ENCODE data around the gene ZDHHC7.

ZDHHC7 gene

GRCh38 chr16:85027349-85027957 lies 16.1 kb upstream of the ZDHHC7 start, which contains the start of gene KIAA0513 (continued):
- no peak for TF ChIP-seq ZNF677 (tag by site-specific recombination; IDR thresholded peaks at IDR 0.05)
- no peak for TF ChIP-seq MYNN (tag by site-specific recombination; IDR thresholded peaks at IDR 0.05; ENCODE audit: borderline replicate concordance)
- TF ChIP-seq ZFHX2 (tag by site-specific recombination; conservative IDR thresholded peaks at IDR 0.05) = peak; percentile 86
- TF ChIP-seq ZNF221 (tag by site-specific recombination; IDR thresholded peaks at IDR 0.05; ENCODE audit: borderline replicate concordance) = no peak
- TF ChIP-seq ZNF366 (tag by site-specific recombination; conservative IDR thresholded peaks at IDR 0.05) = no peak
- TF ChIP-seq ZNF274 (IDR thresholded peaks at IDR 0.05; ENCODE audit: low read length) = no peak
- TF ChIP-seq ZNF274 (tag by site-specific recombination; IDR thresholded peaks at IDR 0.05; ENCODE audit: borderline replicate concordance) = no peak
- no peak for TF ChIP-seq ZNF449 (tag by site-specific recombination; IDR thresholded peaks at IDR 0.05)
- TF ChIP-seq ZBTB7A (tag by site-specific recombination; IDR thresholded peaks at IDR 0.05; ENCODE audit: low read depth) = no peak
- peak; percentile 40; the same call in 1 of the 2 replicates for TF ChIP-seq ZNF76 (tag by site-specific recombination; IDR thresholded peaks at IDR 0.05; ENCODE audit: borderline replicate concordance, low read depth)
- no peak for TF ChIP-seq OSR2 (tag by site-specific recombination; IDR thresholded peaks at IDR 0.05)
- no peak for TF ChIP-seq ZNF211 (tag by site-specific recombination; IDR thresholded peaks at IDR 0.05; ENCODE audit: low read depth)
- TF ChIP-seq BCL11A (tag by site-specific recombination; IDR thresholded peaks at IDR 0.05; ENCODE audit: low read depth) = no peak
- TF ChIP-seq ZNF664 (tag by site-specific recombination; IDR thresholded peaks at IDR 0.05) = no peak
- 0 out of 2 replicates have a peak, but pooled peaks have one; percentile 68 for TF ChIP-seq SP7 (tag by site-specific recombination; IDR thresholded peaks at IDR 0.05)
- TF ChIP-seq KLF8 (tag by site-specific recombination; IDR thresholded peaks at IDR 0.05) = 0 out of 2 replicates have a peak, but pooled peaks have one; percentile 60
- no peak for TF ChIP-seq ZNF692 (tag by site-specific recombination; IDR thresholded peaks at IDR 0.05)
- TF ChIP-seq ZNF26 (tag by site-specific recombination; IDR thresholded peaks at IDR 0.05) = no peak
- TF ChIP-seq ZSCAN5A (tag by site-specific recombination; IDR thresholded peaks at IDR 0.05) = no peak
- TF ChIP-seq ZNF140 (tag by site-specific recombination; IDR thresholded peaks at IDR 0.05) = no peak
- TF ChIP-seq ZNF518A (tag by site-specific recombination; conservative IDR thresholded peaks at IDR 0.05; ENCODE audit: low read depth) = no peak
- TF ChIP-seq ZNF621 (tag by site-specific recombination; IDR thresholded peaks at IDR 0.05) = no peak
- TF ChIP-seq HOXA7 (CRISPR knock-in tag; IDR thresholded peaks at IDR 0.05; ENCODE audit: borderline replicate concordance) = no peak
- TF ChIP-seq ZNF114 (tag by site-specific recombination; IDR thresholded peaks at IDR 0.05) = no peak
- peak; percentile 80 for TF ChIP-seq SP2 (tag by site-specific recombination; IDR thresholded peaks at IDR 0.05)
- no peak for TF ChIP-seq ZNF146 (tag by site-specific recombination; IDR thresholded peaks at IDR 0.05)
- TF ChIP-seq ZNF24 (tag by site-specific recombination; IDR thresholded peaks at IDR 0.05) = no peak
- no peak for TF ChIP-seq ZNF555 (tag by site-specific recombination; conservative IDR thresholded peaks at IDR 0.05)
- peak; percentile 27; the same call in 1 of the 2 replicates for TF ChIP-seq KLF7 (tag by site-specific recombination; IDR thresholded peaks at IDR 0.05; ENCODE audit: borderline replicate concordance)
- no peak for TF ChIP-seq ZNF558 (tag by site-specific recombination; IDR thresholded peaks at IDR 0.05)
- TF ChIP-seq ZNF354C (tag by site-specific recombination; IDR thresholded peaks at IDR 0.05; ENCODE audit: borderline replicate concordance, low read depth) = no peak

Measured in HEK293 (cell line).